ENCODE data around the gene KRTCAP3.
"Not testable (repeated sequence)": the region's sequence is repeated elsewhere in the genome, so short reads cannot be mapped to it uniquely, and the experiment has no call there.

The KRTCAP3 gene

DNA sequence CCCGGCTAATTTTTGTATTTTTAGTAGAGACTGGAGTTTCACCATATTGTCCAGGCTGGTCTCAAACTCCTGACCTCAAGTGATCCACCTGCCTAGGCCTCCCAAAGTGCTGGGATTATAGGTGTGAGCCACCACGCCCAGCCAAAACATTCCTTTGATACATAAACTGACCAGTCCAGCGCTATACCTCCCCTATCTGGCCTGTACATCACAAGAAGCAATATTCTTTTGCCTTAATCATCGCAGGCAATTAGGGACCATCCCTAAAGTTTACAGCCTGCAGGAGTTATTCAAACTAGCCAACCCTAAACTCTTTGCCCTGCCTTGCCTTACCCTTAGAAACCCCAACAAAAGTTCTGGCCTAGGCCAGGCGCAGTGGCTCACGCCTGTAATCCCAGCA lies 26.0 kb upstream of the KRTCAP3 start:
- Histone ChIP-seq H3K4me1 (ENCODE audit: control insufficient read depth, insufficient read depth, low read length) (no peaks in the 10 kb centered on the region), H3K36me3 (ENCODE audit: control insufficient read depth, insufficient read depth, low read length) (no peaks in the 10 kb centered on the region), H3K4me3 (ENCODE audit: insufficient read depth, low read depth, low read length) (no peak overlapping the region), H3K9me3 (ENCODE audit: control insufficient read depth, low read length) (no peaks in the 10 kb centered on the region), H3K27ac (ENCODE audit: insufficient read depth, low read depth, low read length, poor library complexity, severe bottlenecking) (no peak overlapping the region), H3K27me3 (ENCODE audit: control insufficient read depth, insufficient read depth, low read length, poor library complexity, severe bottlenecking) (no peaks in the 10 kb centered on the region)
- 90 to 91% methylated on average over 6 of the region's 6 CpGs for WGBS, 2 experiments

DNA sequence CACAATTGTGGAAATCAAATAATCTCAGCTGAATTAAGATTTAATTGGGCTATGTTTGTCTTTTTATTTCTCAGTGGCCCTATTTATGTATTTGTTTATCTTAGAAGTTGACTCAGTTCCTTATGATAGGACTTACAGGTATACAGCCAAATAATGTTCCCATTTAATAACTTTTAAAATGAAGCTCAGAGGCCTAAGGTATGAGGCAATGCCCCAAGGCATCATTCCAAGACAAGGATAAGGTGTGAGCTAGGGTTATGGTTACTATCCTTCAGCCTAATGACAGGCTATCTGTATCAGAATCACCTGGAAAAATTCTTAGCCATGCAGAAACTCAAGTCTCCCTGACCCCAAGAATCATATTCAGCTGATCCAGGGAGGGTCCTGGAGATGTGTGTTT lies 21.2 kb upstream of the KRTCAP3 start:
- Histone ChIP-seq H3K4me1 (ENCODE audit: control insufficient read depth, insufficient read depth, low read length) (no peaks in the 10 kb centered on the region), H3K36me3 (ENCODE audit: control insufficient read depth, insufficient read depth, low read length) (no peaks in the 10 kb centered on the region), H3K9me3 (ENCODE audit: control insufficient read depth, low read length) (no peaks in the 10 kb centered on the region), H3K27ac (ENCODE audit: insufficient read depth, low read depth, low read length, poor library complexity, severe bottlenecking) (no peak overlapping the region), H3K27me3 (ENCODE audit: control insufficient read depth, insufficient read depth, low read length, poor library complexity, severe bottlenecking) (no peaks in the 10 kb centered on the region), H3K4me3 (ENCODE audit: insufficient read depth, low read depth, low read length) (no peak overlapping the region)

DNA sequence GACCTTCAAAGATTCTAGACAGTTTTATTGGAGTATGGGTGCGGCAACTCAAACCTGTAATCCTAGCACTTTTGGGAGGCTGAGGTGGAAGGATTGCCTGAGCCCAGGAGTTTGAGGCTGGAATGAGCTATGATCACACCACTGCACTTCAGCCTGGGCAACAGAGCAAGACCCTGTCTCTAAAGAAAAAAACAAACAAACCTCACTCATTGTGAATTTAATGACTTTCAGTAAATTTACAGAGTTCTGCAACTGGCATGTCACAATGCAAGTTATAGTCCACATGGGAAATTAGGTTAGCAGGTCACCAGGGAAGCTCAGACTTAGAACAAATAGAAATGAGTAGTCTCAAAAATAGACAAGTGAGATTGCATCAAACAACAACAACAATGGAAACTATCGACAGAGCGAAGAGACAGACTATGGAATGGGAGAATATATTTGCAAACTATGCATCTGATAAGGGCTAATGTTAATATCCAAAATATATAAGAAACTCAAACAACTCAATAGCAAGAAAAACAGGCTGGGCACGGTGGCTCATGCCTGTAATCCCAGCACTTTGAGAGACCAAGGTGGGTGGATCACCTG lies 20.4 kb upstream of the KRTCAP3 start:
- no peaks in the 10 kb centered on the region for H3K27me3 ChIP-seq (ENCODE audit: control insufficient read depth, insufficient read depth, low read length, poor library complexity, severe bottlenecking)
- H3K9me3 ChIP-seq (ENCODE audit: control insufficient read depth, low read length): no peaks in the 10 kb centered on the region
- H3K36me3 ChIP-seq (ENCODE audit: control insufficient read depth, insufficient read depth, low read length): no peaks in the 10 kb centered on the region
- no peak overlapping the region for H3K4me3 ChIP-seq (ENCODE audit: insufficient read depth, low read depth, low read length)
- H3K27ac ChIP-seq (ENCODE audit: insufficient read depth, low read depth, low read length, poor library complexity, severe bottlenecking): no peak overlapping the region
- WGBS, 2 experiments: 85 to 94% methylated on average over 4 of the region's 4 CpGs
- H3K4me1 ChIP-seq (ENCODE audit: control insufficient read depth, insufficient read depth, low read length): no peaks in the 10 kb centered on the region

DNA sequence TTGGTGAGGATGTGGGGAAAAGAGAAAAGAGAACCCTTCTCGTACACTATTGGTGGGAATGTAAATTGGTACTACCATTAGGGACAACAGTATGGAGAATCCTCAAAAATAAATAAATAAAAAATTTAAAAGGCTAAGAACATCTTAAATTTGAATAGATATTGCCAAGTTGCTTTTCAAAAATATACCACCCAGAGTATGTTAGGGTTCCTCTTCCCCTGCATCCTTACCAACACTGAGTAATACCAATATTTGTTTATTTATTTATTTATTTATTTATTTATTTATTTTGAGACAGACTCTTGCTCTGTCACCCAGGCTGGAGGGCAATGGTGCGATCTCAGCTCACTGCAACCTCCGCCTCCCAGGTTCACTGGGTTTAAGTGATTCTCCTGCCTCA lies 19.2 kb upstream of the KRTCAP3 start:
- Histone ChIP-seq H3K36me3 (ENCODE audit: control insufficient read depth, insufficient read depth, low read length) (no peaks in the 10 kb centered on the region), H3K9me3 (ENCODE audit: control insufficient read depth, low read length) (no peaks in the 10 kb centered on the region), H3K27ac (ENCODE audit: insufficient read depth, low read depth, low read length, poor library complexity, severe bottlenecking) (no peak overlapping the region), H3K4me3 (ENCODE audit: insufficient read depth, low read depth, low read length) (no peak overlapping the region), H3K4me1 (ENCODE audit: control insufficient read depth, insufficient read depth, low read length) (no peaks in the 10 kb centered on the region), H3K27me3 (ENCODE audit: control insufficient read depth, insufficient read depth, low read length, poor library complexity, severe bottlenecking) (no peaks in the 10 kb centered on the region)
- WGBS, 2 experiments: 90 to 94% methylated on average over 2 to 3 of the region's 3 CpGs

DNA sequence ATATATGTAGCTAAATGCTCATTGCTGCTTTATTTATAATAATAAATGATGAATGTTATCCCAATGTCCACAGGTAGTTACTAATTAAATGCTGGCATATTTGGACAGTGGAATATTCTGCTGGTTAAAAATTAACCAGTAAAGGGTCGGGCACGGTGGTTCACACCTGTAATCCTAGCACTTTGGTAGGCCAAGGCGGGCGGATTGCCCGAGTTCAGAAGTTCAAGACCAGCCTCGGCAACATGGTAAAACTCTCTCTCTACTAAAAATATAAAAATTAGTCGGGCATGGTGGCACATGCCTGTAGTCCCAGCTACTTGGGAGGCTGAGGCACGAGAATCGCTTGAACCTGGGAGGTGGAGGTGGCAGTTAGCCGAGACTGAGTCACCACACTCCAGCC lies 17.1 kb upstream of the KRTCAP3 start:
- H3K4me3 ChIP-seq (ENCODE audit: insufficient read depth, low read depth, low read length); H3K27ac ChIP-seq (ENCODE audit: insufficient read depth, low read depth, low read length, poor library complexity, severe bottlenecking); H3K4me1 ChIP-seq (ENCODE audit: control insufficient read depth, insufficient read depth, low read length); H3K36me3 ChIP-seq (ENCODE audit: control insufficient read depth, insufficient read depth, low read length); H3K9me3 ChIP-seq (ENCODE audit: control insufficient read depth, low read length); H3K27me3 ChIP-seq (ENCODE audit: control insufficient read depth, insufficient read depth, low read length, poor library complexity, severe bottlenecking): not testable (repeated sequence)
- WGBS, 2 experiments: 91 to 94% methylated on average over 10 of the region's 10 CpGs

DNA sequence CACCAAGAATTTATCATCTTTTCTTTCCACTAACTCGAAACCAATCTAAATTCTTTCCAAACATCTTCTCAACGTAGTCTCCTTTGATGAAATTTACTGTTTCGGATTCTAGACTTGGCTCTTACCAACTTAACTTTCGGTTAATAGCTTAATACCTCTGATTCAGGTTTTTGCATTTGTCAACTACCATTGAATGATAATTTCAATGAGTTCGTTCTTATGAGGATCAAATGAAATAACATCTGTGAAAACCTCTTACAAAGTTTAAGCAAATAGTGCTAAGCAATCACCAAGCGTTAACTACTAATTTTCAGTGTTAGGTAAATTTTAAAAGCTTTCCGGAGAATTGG lies 14.3 kb upstream of the KRTCAP3 start:
- WGBS, 2 experiments: 31 to 39% methylated on average over 7 of the region's 7 CpGs
- Histone ChIP-seq H3K4me1 (ENCODE audit: control insufficient read depth, insufficient read depth, low read length) (peaks cover 8% of the 10 kb centered on the region), H3K27me3 (ENCODE audit: control insufficient read depth, insufficient read depth, low read length, poor library complexity, severe bottlenecking) (no peaks in the 10 kb centered on the region), H3K27ac (ENCODE audit: insufficient read depth, low read depth, low read length, poor library complexity, severe bottlenecking) (peak overlapping the region; percentile 91), H3K9me3 (ENCODE audit: control insufficient read depth, low read length) (no peaks in the 10 kb centered on the region), H3K36me3 (ENCODE audit: control insufficient read depth, insufficient read depth, low read length) (no peaks in the 10 kb centered on the region), H3K4me3 (ENCODE audit: insufficient read depth, low read depth, low read length) (peak overlapping the region; percentile 94)

DNA sequence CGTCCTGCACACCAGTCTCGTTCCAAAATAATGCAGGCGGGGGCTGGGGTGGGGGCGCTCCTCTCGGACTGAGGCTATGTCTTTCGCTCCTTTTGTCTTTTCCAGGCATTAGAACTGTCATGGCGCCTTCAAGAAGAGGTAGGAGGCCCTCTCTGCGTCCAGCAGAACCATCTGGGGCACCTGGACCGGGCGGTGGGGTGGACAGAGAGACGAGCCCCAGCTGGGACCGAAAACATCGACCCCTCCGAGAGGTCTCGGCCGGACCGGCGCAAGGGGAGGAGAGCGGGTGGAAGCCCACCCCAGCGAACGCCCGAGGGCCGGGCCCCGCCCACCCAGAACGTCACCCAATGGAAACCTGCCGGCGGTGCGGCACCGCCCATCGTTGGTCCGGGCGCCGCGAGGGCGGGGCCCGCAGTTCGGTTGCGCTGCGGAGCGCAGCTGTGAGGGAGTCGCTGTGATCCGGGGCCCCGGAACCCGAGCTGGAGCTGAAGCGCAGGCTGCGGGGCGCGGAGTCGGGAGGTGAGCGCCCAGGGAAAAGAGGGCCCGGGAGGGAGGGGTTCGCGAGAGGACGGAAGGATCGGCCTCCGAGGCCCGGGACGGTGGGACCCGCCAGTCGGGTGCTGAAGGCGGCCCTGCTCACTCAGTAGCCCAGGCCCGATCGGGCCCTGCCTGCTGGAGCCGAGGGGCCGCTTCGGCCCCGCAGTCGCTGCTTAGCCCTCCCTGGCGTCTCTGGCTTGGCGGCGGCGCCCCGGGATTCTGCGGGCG lies 13.8 kb upstream of the KRTCAP3 start, which contains the start of gene NRBP1:
TSS of gene NRBP1 (plus strand) at position 419 of the 765 bp plus-strand sequence. CDS start 4,643 bp downstream, outside the sequence.
- WGBS, 2 experiments: 0% methylated on average over 75 of the region's 75 CpGs
- Histone ChIP-seq H3K27ac (ENCODE audit: insufficient read depth, low read depth, low read length, poor library complexity, severe bottlenecking) (peak within 1 kb of the TSS; percentile 91), H3K27me3 (ENCODE audit: control insufficient read depth, insufficient read depth, low read length, poor library complexity, severe bottlenecking) (no peaks in the 10 kb centered on the region), H3K36me3 (ENCODE audit: control insufficient read depth, insufficient read depth, low read length) (peaks cover 4% of the 10 kb centered on the region), H3K4me3 (ENCODE audit: insufficient read depth, low read depth, low read length) (peak within 1 kb of the TSS; percentile 94), H3K4me1 (ENCODE audit: control insufficient read depth, insufficient read depth, low read length) (peaks cover 8% of the 10 kb centered on the region), H3K9me3 (ENCODE audit: control insufficient read depth, low read length) (no peaks in the 10 kb centered on the region)

DNA sequence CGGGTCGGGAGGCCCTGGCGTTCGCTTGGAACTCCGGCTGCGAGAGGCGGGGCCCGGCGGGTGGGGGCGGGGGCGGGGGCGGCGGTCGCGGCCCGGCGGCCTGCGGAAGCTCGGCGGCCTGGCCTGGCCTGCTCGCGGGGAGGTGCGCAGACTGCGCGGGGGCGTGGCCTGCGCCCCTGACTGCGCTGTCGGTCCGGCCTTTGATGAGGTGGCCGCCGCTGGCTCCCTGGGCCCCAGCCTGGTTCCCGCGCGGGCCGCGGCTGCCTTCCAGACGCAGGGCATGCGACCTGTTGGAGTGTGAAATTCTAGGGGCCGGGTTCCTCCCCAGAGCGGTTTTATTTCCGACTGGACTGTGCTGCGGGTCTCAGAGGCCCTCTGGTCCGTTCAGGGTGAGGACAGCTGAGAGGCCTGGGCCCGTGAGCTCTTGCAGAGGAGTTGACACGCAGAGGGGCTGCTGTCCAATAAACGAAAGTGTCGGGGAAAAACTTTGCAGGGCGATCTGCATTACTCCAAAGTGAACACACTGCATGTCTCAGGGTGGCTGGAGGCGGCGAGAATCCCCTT lies 13.1 kb upstream of the KRTCAP3 start:
- peaks cover 10% of the 10 kb centered on the region for H3K36me3 ChIP-seq (ENCODE audit: control insufficient read depth, insufficient read depth, low read length)
- no peaks in the 10 kb centered on the region for H3K27me3 ChIP-seq (ENCODE audit: control insufficient read depth, insufficient read depth, low read length, poor library complexity, severe bottlenecking)
- peaks cover 8% of the 10 kb centered on the region for H3K4me1 ChIP-seq (ENCODE audit: control insufficient read depth, insufficient read depth, low read length)
- H3K4me3 ChIP-seq (ENCODE audit: insufficient read depth, low read depth, low read length): peak overlapping the region; percentile 94
- 0 to 1% methylated on average over 51 of the region's 51 CpGs for WGBS, 2 experiments
- no peaks in the 10 kb centered on the region for H3K9me3 ChIP-seq (ENCODE audit: control insufficient read depth, low read length)
- peak overlapping the region; percentile 91 for H3K27ac ChIP-seq (ENCODE audit: insufficient read depth, low read depth, low read length, poor library complexity, severe bottlenecking)

DNA sequence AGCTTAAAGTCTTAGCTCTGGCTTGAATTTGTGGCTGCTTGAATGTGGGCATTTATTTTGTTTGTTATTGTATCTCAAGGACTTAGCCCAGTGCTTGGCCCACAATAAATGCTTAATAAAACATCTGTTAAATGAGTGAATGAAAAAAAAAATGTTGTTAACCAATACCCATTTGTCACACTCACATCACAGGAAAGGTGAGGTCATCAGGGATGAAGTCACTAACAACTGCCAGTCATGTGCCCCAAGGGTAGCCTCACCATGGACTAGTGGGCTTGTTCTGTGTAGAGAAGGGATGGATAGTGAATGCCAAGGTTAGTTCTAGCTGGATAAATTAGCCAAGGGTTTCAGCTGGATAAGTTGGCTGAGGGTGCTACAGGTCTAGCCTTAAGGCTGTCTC lies 10.8 kb upstream of the KRTCAP3 start:
- Histone ChIP-seq H3K27me3 (ENCODE audit: control insufficient read depth, insufficient read depth, low read length, poor library complexity, severe bottlenecking) (no peaks in the 10 kb centered on the region), H3K4me3 (ENCODE audit: insufficient read depth, low read depth, low read length) (no peak overlapping the region), H3K4me1 (ENCODE audit: control insufficient read depth, insufficient read depth, low read length) (peaks cover 8% of the 10 kb centered on the region), H3K36me3 (ENCODE audit: control insufficient read depth, insufficient read depth, low read length) (peaks cover 31% of the 10 kb centered on the region), H3K9me3 (ENCODE audit: control insufficient read depth, low read length) (no peaks in the 10 kb centered on the region), H3K27ac (ENCODE audit: insufficient read depth, low read depth, low read length, poor library complexity, severe bottlenecking) (no peak overlapping the region)

DNA sequence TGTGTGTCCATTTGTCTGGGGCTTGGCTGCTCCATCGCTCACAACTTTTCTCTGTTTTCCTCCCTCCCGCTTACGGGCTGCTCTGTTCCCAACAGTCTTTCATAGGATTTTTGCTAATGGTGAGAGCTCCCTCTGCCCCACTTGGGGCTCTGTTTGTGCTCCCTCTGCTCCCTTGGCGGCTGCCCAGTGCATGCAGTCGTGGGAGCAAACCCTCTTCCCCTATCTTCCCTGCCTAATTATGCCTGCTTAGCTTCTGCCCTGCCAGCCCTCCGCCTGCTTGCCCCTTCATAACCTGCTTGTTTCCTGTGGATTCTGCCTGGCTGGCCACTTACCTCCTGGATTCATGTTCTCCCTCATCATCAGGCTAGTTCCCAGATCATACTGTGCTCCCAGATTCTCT lies 6.6 kb upstream of the KRTCAP3 start:
- WGBS, 2 experiments: 90 to 96% methylated on average over 6 of the region's 6 CpGs
- Histone ChIP-seq H3K27ac (ENCODE audit: insufficient read depth, low read depth, low read length, poor library complexity, severe bottlenecking) (no peak overlapping the region), H3K4me3 (ENCODE audit: insufficient read depth, low read depth, low read length) (no peak overlapping the region), H3K4me1 (ENCODE audit: control insufficient read depth, insufficient read depth, low read length) (no peaks in the 10 kb centered on the region), H3K36me3 (ENCODE audit: control insufficient read depth, insufficient read depth, low read length) (peaks cover 52% of the 10 kb centered on the region), H3K9me3 (ENCODE audit: control insufficient read depth, low read length) (no peaks in the 10 kb centered on the region), H3K27me3 (ENCODE audit: control insufficient read depth, insufficient read depth, low read length, poor library complexity, severe bottlenecking) (no peaks in the 10 kb centered on the region)

Data from ectodermal cell (in vitro differentiated cells).